GM12878 (cell line): ENCODE measurements around the gene OSBPL10. TPM values are rescaled to one million over a fixed set of nuclear protein-coding genes. Genes with fewer than 3 reads are reported as not detected.

ENCODE experiments used
- ATAC-seq: fragments of 200-7000 bp; cut with Tn5 transposase; 3 replicates; pipeline ENCODE4 v1.9.1; 2020; ENCODE audit warnings: mild to moderate bottlenecking, moderate library complexity
- BruUV-seq: library from RNA; stranded (reverse); fragments of 400-500 nt; replicated peaks from 2 replicates; lab custom pipeline; 2021; lab: Mats Ljungman, UMichigan
- CTCF ChIA-PET: fragments of 300-600 bp; sonication (Branson Sonifier 250); formaldehyde crosslinking; extraction: SDS; loops from one replicate; lab custom pipeline; 2021; ENCODE audit warnings: inconsistent platforms; lab: Yijun Ruan, JAX
- POLR2A ChIA-PET: fragments of 350-600 bp; formaldehyde crosslinking; extraction: SDS; loops from one replicate; lab custom pipeline; 2021; ENCODE audit warnings: inconsistent platforms; lab: Charles Lee
- RAD21 ChIA-PET: fragments of 300-600 bp; sonication (Branson Sonifier 250); formaldehyde crosslinking; loops from one replicate; lab custom pipeline; 2023; ENCODE audit warnings: antibody characterized with exemption; ENCODE audit not compliant: unreplicated experiment; lab: Charles Lee
- SMC1A ChIA-PET: fragments of 300-600 bp; sonication (Branson Sonifier 250); formaldehyde crosslinking; loops from one replicate; lab custom pipeline; 2023; ENCODE audit not compliant: unreplicated experiment, uncharacterized antibody; lab: Charles Lee
- DNase-seq: peaks from one replicate; pipeline ENCODE4 v3.0.0-alpha.2; 2011; ENCODE audit warnings: low read depth, low spot score
- FAIRE-seq: peaks from 3 replicates; lab custom pipeline; 2011; peaks lifted over from hg19 to GRCh38; lab: Jason Lieb, UNC
- H2AFZ ChIP-seq: 2 replicates; pipeline ENCODE4 v1.6.0; 2011; ENCODE audit warnings: low read depth, low read length, control low read depth; ENCODE audit not compliant: control insufficient read depth
- H3K27ac ChIP-seq: 2 replicates; pipeline ENCODE4 v1.5.1; 2011; ENCODE audit warnings: control low read depth; ENCODE audit not compliant: control insufficient read depth, insufficient read depth
- H3K27me3 ChIP-seq, 2 experiments: replicated peaks in 1 of 2; 2 replicates each; pipeline versions ENCODE4 v1.6.0 to v1.6.1; 2011; ENCODE audit warnings: low read length in 1 of 2; ENCODE audit not compliant: control insufficient read depth in 2 of 2, insufficient read depth in 2 of 2
- H3K36me3 ChIP-seq, 2 experiments: 2 replicates each; pipeline ENCODE4 v1.5.1; 2011; ENCODE audit warnings: low read length in 1 of 2; ENCODE audit not compliant: control insufficient read depth in 2 of 2, insufficient read depth in 2 of 2
- H3K4me1 ChIP-seq: 2 replicates; pipeline ENCODE4 v1.6.1; 2011; ENCODE audit warnings: mild to moderate bottlenecking, low read length, moderate library complexity, mixed read lengths; ENCODE audit not compliant: control insufficient read depth, insufficient read depth
- H3K4me2 ChIP-seq: 2 replicates; pipeline ENCODE4 v1.6.0; 2011; ENCODE audit warnings: control low read depth; ENCODE audit not compliant: control insufficient read depth, insufficient read depth
- H3K4me3 ChIP-seq: fragments of 200-600 bp; sonication (generic); 2 replicates; pipeline ENCODE4 v1.5.1; 2016
- H3K79me2 ChIP-seq: 2 replicates; pipeline ENCODE4 v1.6.0; 2011; ENCODE audit warnings: low read length; ENCODE audit not compliant: control insufficient read depth, insufficient read depth
- H3K9ac ChIP-seq: 2 replicates; pipeline ENCODE4 v1.8.0; 2011; ENCODE audit warnings: low read length, control low read depth, mixed read lengths; ENCODE audit not compliant: control insufficient read depth, insufficient read depth
- H3K9me3 ChIP-seq: replicated peaks from 3 replicates; pipeline ENCODE4 v1.5.1; 2011; ENCODE audit warnings: mild to moderate bottlenecking, low read length; ENCODE audit not compliant: control insufficient read depth, insufficient read depth
- H4K20me1 ChIP-seq: 2 replicates; pipeline ENCODE4 v1.6.0; 2011; ENCODE audit not compliant: control insufficient read depth, insufficient read depth
- HDAC2 ChIP-seq: fragments of 200-600 bp; sonication (generic); IDR thresholded peaks from 2 replicates; pipeline ENCODE4 v1.6.1; 2017
- HDGF ChIP-seq: fragments of 450-650 bp; IDR thresholded peaks from 2 replicates; pipeline ENCODE4 v1.6.1; 2016; ENCODE audit warnings: antibody characterized with exemption
- WGBS: methylation state at CpG from one replicate; pipeline ENCODE4 v1.1.6; 2016; ENCODE audit warnings: low lambda C conversion rate; ENCODE audit not compliant: insufficient replicate concordance, insufficient coverage; ENCODE audit errors: missing lambda C conversion rate; 5-methylcytosine and 5-hydroxymethylcytosine counted together
- in situ Hi-C: fragments of 300-500 bp; cut with MboI; formaldehyde crosslinking; loops from 9 replicates; pipeline ENCODE4 v1.14.3; 2018; ENCODE audit warnings: mixed read lengths
- intact Hi-C: fragments of 100-400 bp; cut with micrococcal nuclease; formaldehyde crosslinking; loops from one replicate; pipeline ENCODE4 v1.14.2; 2022; ENCODE audit not compliant: unreplicated experiment
- polyA plus RNA-seq, 11 experiments: library from polyadenylated mRNA; depleted of rRNA in 4 of 11; unstranded in 6 of 11; stranded (reverse) in 5 of 11; fragments of >200 nt; fragmentation: Nextera tagmentation in 4 of 11; fragmentation: Illumina TruSeq in 1 of 11; extraction: Ambion mirVana in 4 of 11; extraction: Trizol in 1 of 11; gene quantifications; 1 replicate in 1 of 11; 2 replicates in 10 of 11; pipeline versions ENCODE4 v1.2.1 to v1.2.3, GENCODE V29; 2011 to 2016; ENCODE audit warnings: inconsistent platforms in 2 of 11, missing spikeins in 2 of 11, low read depth in 1 of 11
- total RNA-seq, 4 experiments: library from RNA; depleted of rRNA in 3 of 4; stranded (reverse); fragments of >200 nt in 3 of 4; fragmentation: Illumina TruSeq in 1 of 4; extraction: Trizol in 1 of 4; gene quantifications; 2 replicates each; pipeline versions ENCODE4 v1.2.1 to v1.2.3, GENCODE V29; 2013 to 2021
- TF ChIP-seq, protein P1 (sequence below): fragments of 450-650 bp; formaldehyde crosslinking; IDR thresholded peaks from 2 replicates; pipeline ENCODE4 v1.5.0; 2022; ENCODE audit warnings: mild to moderate bottlenecking, missing genetic modification characterization
- TF ChIP-seq, protein P2 (sequence below): fragments of 150-350 bp; IDR thresholded peaks from 2 replicates; pipeline ENCODE4 v1.6.1; 2016; ENCODE audit warnings: low read depth, low read length

OSBPL10 gene
- total and polyA plus RNA-seq, 10 of the 15 experiments (the other 5 are each of a cell fraction or from before 2014, with no cell fraction given), result 0.03 to 0.25 (median 0.09) TPM; not detected in 5

DNA sequence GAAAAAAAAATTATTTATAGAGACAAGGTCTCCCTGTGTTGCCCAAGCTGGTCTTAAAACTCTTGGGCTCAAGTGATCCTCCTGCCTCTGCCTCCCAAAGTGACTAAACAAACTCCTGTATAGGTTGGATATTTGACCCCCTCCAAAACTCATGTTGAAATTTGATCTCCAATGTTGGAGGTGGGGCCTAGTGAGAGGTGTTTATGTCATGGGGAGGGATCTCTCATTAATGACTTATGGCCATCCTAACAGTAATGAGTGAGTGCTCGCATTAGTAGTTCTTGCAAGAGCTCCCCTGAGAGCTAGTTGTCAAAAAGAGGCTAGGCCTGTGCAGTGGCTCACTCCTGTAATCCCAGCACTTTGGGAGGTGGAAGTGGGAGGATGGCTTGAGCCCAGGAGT, 307.1 kb downstream of the OSBPL10 start:
- FAIRE-seq (no peak), DNase-seq (no peak), ATAC-seq (no peak)
- BruUV-seq, result no TSS peak
- no peaks in the 10 kb centered on the region for H3K4me1 ChIP-seq
- H3K9me3 ChIP-seq, result no peaks in the 10 kb centered on the region
- no peak for TF ChIP-seq HDAC2
- TF ChIP-seq, protein P1, sequence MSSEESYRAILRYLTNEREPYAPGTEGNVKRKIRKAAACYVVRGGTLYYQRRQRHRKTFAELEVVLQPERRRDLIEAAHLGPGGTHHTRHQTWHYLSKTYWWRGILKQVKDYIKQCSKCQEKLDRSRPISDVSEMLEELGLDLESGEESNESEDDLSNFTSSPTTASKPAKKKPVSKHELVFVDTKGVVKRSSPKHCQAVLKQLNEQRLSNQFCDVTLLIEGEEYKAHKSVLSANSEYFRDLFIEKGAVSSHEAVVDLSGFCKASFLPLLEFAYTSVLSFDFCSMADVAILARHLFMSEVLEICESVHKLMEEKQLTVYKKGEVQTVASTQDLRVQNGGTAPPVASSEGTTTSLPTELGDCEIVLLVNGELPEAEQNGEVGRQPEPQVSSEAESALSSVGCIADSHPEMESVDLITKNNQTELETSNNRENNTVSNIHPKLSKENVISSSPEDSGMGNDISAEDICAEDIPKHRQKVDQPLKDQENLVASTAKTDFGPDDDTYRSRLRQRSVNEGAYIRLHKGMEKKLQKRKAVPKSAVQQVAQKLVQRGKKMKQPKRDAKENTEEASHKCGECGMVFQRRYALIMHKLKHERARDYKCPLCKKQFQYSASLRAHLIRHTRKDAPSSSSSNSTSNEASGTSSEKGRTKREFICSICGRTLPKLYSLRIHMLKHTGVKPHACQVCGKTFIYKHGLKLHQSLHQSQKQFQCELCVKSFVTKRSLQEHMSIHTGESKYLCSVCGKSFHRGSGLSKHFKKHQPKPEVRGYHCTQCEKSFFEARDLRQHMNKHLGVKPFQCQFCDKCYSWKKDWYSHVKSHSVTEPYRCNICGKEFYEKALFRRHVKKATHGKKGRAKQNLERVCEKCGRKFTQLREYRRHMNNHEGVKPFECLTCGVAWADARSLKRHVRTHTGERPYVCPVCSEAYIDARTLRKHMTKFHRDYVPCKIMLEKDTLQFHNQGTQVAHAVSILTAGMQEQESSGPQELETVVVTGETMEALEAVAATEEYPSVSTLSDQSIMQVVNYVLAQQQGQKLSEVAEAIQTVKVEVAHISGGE, result no peak
- TF ChIP-seq HDGF, result no peak
- TF ChIP-seq, protein P2, sequence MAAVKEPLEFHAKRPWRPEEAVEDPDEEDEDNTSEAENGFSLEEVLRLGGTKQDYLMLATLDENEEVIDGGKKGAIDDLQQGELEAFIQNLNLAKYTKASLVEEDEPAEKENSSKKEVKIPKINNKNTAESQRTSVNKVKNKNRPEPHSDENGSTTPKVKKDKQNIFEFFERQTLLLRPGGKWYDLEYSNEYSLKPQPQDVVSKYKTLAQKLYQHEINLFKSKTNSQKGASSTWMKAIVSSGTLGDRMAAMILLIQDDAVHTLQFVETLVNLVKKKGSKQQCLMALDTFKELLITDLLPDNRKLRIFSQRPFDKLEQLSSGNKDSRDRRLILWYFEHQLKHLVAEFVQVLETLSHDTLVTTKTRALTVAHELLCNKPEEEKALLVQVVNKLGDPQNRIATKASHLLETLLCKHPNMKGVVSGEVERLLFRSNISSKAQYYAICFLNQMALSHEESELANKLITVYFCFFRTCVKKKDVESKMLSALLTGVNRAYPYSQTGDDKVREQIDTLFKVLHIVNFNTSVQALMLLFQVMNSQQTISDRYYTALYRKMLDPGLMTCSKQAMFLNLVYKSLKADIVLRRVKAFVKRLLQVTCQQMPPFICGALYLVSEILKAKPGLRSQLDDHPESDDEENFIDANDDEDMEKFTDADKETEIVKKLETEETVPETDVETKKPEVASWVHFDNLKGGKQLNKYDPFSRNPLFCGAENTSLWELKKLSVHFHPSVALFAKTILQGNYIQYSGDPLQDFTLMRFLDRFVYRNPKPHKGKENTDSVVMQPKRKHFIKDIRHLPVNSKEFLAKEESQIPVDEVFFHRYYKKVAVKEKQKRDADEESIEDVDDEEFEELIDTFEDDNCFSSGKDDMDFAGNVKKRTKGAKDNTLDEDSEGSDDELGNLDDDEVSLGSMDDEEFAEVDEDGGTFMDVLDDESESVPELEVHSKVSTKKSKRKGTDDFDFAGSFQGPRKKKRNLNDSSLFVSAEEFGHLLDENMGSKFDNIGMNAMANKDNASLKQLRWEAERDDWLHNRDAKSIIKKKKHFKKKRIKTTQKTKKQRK, result no peak
- H3K4me2 ChIP-seq, result no peak overlapping the region
- H3K27ac ChIP-seq, result no peak overlapping the region
- intact Hi-C loops, result no loop called here
- RAD21 ChIA-PET, result no interaction called here
- 84% methylated on average over 1 of the region's 1 CpG for WGBS
- H4K20me1 ChIP-seq, result no peaks in the 10 kb centered on the region
- H3K9ac ChIP-seq, result no peak overlapping the region
- no peaks in the 10 kb centered on the region for H3K79me2 ChIP-seq
- SMC1A ChIA-PET, result no interaction called here
- H2AFZ ChIP-seq, result no peak overlapping the region
- no peak overlapping the region for H3K4me3 ChIP-seq
- POLR2A ChIA-PET, result no interaction called here
- in situ Hi-C loops, result no loop called here
- H3K36me3 ChIP-seq, result no peaks in the 10 kb centered on the region
- CTCF ChIA-PET, result no interaction called here
- no peaks in the 10 kb centered on the region for H3K27me3 ChIP-seq
